Measurements from ENCODE around the gene MGAT5.

MGAT5 gene

DNA sequence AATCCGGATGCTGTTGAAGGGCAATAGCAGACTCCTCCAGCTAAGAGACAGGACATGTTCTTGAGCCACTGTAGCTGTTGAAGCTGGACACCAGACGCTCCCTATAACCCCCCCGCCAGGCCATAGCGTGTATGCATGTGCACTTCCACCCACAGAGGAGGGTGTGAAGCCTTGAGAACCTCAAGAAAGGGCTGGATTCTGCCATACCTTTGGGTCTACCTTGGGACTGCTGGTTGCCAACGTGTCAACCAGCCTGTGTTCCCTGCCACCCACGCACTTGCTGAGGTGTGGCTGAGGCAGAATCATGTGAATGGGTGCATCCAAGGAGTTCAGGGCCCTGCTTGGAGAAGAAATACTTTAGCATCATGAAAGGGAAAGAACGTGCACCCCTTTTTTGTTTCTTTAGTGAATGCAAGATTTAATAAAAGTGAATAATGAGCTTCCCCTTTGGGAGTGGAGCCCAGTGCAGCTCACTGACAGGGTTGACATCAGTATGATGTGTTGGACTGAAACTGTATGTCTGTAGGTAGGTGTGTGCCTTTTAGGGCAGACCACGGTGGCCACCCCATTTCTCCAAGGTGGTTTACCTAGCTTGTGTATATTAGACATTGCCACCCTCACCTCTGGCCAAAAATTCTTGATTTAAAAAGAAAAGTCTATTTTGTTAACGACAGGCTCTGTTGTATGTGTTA, 198.3 kb downstream of the MGAT5 start:
- H3K36me3 ChIP-seq (replicated peaks; ENCODE audit: low read depth, low read length), result peaks cover 15% of the 10 kb centered on the region
- H3K4me2 ChIP-seq (ENCODE audit: low read length), result no peak overlapping the region
- no peaks in the 10 kb centered on the region for H3K9me3 ChIP-seq (ENCODE audit: insufficient read depth, low read length)
- no peaks in the 10 kb centered on the region for H3K27me3 ChIP-seq (ENCODE audit: low read depth, low read length)
- TF ChIP-seq EZH2phosphoT487 (IDR thresholded peaks at IDR 0.05; ENCODE audit: low read depth), result no peak
- TF ChIP-seq, protein P1, sequence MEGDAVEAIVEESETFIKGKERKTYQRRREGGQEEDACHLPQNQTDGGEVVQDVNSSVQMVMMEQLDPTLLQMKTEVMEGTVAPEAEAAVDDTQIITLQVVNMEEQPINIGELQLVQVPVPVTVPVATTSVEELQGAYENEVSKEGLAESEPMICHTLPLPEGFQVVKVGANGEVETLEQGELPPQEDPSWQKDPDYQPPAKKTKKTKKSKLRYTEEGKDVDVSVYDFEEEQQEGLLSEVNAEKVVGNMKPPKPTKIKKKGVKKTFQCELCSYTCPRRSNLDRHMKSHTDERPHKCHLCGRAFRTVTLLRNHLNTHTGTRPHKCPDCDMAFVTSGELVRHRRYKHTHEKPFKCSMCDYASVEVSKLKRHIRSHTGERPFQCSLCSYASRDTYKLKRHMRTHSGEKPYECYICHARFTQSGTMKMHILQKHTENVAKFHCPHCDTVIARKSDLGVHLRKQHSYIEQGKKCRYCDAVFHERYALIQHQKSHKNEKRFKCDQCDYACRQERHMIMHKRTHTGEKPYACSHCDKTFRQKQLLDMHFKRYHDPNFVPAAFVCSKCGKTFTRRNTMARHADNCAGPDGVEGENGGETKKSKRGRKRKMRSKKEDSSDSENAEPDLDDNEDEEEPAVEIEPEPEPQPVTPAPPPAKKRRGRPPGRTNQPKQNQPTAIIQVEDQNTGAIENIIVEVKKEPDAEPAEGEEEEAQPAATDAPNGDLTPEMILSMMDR (IDR thresholded peaks at IDR 0.05; ENCODE audit: low read depth, low read length), result no peak
- no peaks in the 10 kb centered on the region for H3K79me2 ChIP-seq (ENCODE audit: low read length)
- no peak overlapping the region for H3K9ac ChIP-seq (ENCODE audit: low read length)
- no peaks in the 10 kb centered on the region for H4K20me1 ChIP-seq (ENCODE audit: insufficient read depth, low read length)
- no peak overlapping the region for H3K4me3 ChIP-seq (ENCODE audit: low read length)
- no peak overlapping the region for H3K27ac ChIP-seq (ENCODE audit: low read length)
- H2AFZ ChIP-seq (ENCODE audit: low read depth, low read length), result no peak overlapping the region
- no peaks in the 10 kb centered on the region for H3K4me1 ChIP-seq (ENCODE audit: low read length)

DNA sequence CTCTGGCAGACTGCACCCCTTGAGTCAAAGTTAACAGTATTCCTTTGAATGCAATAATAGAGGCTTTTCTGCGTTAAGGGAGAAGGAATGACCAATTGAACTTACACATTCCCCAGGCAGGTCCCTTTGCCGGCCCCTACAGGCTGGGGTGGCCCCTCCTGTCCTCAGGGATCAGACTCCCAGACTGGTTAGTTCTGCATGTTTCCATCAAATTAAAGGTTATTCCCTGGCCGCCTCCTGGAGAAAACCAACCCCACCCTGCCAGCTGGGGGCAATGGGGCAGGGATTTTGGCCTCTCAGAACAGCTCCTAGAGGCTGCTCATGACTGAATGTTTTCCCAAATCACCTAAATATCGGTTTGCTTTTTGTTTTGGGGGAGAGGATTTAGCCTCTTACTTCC, 199.6 kb downstream of the MGAT5 start:
- no peak overlapping the region for H3K27ac ChIP-seq (ENCODE audit: low read length)
- H3K27me3 ChIP-seq (ENCODE audit: low read depth, low read length), result no peaks in the 10 kb centered on the region
- H3K4me3 ChIP-seq (ENCODE audit: low read length), result no peak overlapping the region
- H4K20me1 ChIP-seq (ENCODE audit: insufficient read depth, low read length), result no peaks in the 10 kb centered on the region
- H3K79me2 ChIP-seq (ENCODE audit: low read length), result no peaks in the 10 kb centered on the region
- no peak overlapping the region for H3K9ac ChIP-seq (ENCODE audit: low read length)
- H3K36me3 ChIP-seq (replicated peaks; ENCODE audit: low read depth, low read length), result peaks cover 17% of the 10 kb centered on the region
- TF ChIP-seq EZH2phosphoT487 (IDR thresholded peaks at IDR 0.05; ENCODE audit: low read depth), result no peak
- TF ChIP-seq, protein P1 (IDR thresholded peaks at IDR 0.05; ENCODE audit: low read depth, low read length), result no peak
- H3K4me2 ChIP-seq (ENCODE audit: low read length), result no peak overlapping the region
- no peak overlapping the region for H2AFZ ChIP-seq (ENCODE audit: low read depth, low read length)
- no peaks in the 10 kb centered on the region for H3K4me1 ChIP-seq (ENCODE audit: low read length)
- H3K9me3 ChIP-seq (ENCODE audit: insufficient read depth, low read length), result no peaks in the 10 kb centered on the region

DNA sequence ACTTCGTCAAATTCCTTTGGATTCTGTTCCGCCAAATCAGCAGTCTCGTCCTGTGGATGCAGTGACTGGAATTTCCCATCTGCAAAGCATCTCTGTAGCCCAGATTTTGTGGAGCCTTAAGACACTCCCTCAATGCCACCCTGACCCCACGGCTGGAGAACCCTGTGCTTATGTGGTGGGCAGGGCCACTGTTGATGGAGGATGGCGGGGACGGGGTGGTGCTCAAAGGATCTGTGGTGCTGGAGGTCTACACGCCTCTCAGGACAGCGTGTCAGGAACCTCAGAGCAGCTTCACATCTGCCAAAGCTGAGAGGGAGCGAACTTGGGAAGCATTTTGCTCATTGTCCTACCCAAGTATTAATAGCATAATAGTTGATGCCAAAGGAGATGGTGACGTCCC, 200.1 kb downstream of the MGAT5 start:
- no peak overlapping the region for H3K9ac ChIP-seq (ENCODE audit: low read length)
- H4K20me1 ChIP-seq (ENCODE audit: insufficient read depth, low read length), result no peaks in the 10 kb centered on the region
- no peaks in the 10 kb centered on the region for H3K79me2 ChIP-seq (ENCODE audit: low read length)
- H3K4me2 ChIP-seq (ENCODE audit: low read length), result no peak overlapping the region
- H3K27me3 ChIP-seq (ENCODE audit: low read depth, low read length), result no peaks in the 10 kb centered on the region
- no peak overlapping the region for H3K4me3 ChIP-seq (ENCODE audit: low read length)
- no peaks in the 10 kb centered on the region for H3K9me3 ChIP-seq (ENCODE audit: insufficient read depth, low read length)
- TF ChIP-seq, protein P1 (IDR thresholded peaks at IDR 0.05; ENCODE audit: low read depth, low read length), result no peak
- no peak for TF ChIP-seq EZH2phosphoT487 (IDR thresholded peaks at IDR 0.05; ENCODE audit: low read depth)
- peaks cover 17% of the 10 kb centered on the region for H3K36me3 ChIP-seq (replicated peaks; ENCODE audit: low read depth, low read length)
- no peaks in the 10 kb centered on the region for H3K4me1 ChIP-seq (ENCODE audit: low read length)
- H3K27ac ChIP-seq (ENCODE audit: low read length), result no peak overlapping the region
- H2AFZ ChIP-seq (ENCODE audit: low read depth, low read length), result no peak overlapping the region

DNA sequence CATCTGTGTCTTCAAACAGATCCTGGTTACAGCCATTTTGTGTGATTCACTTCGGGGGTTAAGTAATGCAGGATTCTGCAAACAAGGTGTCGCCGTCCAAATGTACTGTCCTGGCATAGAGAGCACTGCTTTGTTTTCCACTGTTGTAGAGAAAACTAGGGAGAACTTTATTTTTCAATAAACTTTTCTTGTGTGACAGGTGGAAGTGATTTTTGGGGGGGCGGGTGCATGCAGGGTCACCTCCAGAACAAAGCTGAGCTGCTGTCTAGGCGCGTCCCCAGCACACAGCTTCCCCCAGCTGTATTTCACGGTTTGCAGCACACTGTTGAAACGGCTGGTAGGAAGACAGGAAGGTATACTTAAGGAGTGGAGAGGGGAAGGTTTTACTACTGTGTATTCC, 200.6 kb downstream of the MGAT5 start:
- H3K9ac ChIP-seq (ENCODE audit: low read length), result no peak overlapping the region
- no peak overlapping the region for H2AFZ ChIP-seq (ENCODE audit: low read depth, low read length)
- TF ChIP-seq, protein P1 (IDR thresholded peaks at IDR 0.05; ENCODE audit: low read depth, low read length), result no peak
- no peak for TF ChIP-seq EZH2phosphoT487 (IDR thresholded peaks at IDR 0.05; ENCODE audit: low read depth)
- H4K20me1 ChIP-seq (ENCODE audit: insufficient read depth, low read length), result no peaks in the 10 kb centered on the region
- no peaks in the 10 kb centered on the region for H3K9me3 ChIP-seq (ENCODE audit: insufficient read depth, low read length)
- H3K27ac ChIP-seq (ENCODE audit: low read length), result no peak overlapping the region
- no peak overlapping the region for H3K4me2 ChIP-seq (ENCODE audit: low read length)
- H3K4me1 ChIP-seq (ENCODE audit: low read length), result no peaks in the 10 kb centered on the region
- no peak overlapping the region for H3K4me3 ChIP-seq (ENCODE audit: low read length)
- no peaks in the 10 kb centered on the region for H3K79me2 ChIP-seq (ENCODE audit: low read length)
- no peaks in the 10 kb centered on the region for H3K27me3 ChIP-seq (ENCODE audit: low read depth, low read length)
- H3K36me3 ChIP-seq (replicated peaks; ENCODE audit: low read depth, low read length), result peaks cover 17% of the 10 kb centered on the region

Measured in OCI-LY3 (cell line).